Neuronal stem cell (in vitro differentiated cells): ENCODE results near the gene OSM.

Experiments
- DNase-seq: peaks from one replicate; pipeline ENCODE4 v3.0.0-alpha.2; 2013; ENCODE audit warnings: low spot score
- H2AFZ ChIP-seq: one replicate; pipeline ENCODE4 v1.6.1; 2013; ENCODE audit warnings: mild to moderate bottlenecking, low read length, inconsistent platforms
- H2AK5ac ChIP-seq: 2 replicates; pipeline ENCODE4 v1.6.1; 2013; ENCODE audit warnings: low read depth, mild to moderate bottlenecking, inconsistent platforms, low read length, moderate library complexity, mixed read lengths
- H2BK120ac ChIP-seq: 2 replicates; pipeline ENCODE4 v1.6.1; 2013; ENCODE audit warnings: low read depth, mild to moderate bottlenecking, inconsistent platforms, low read length, moderate library complexity, mixed read lengths
- H2BK12ac ChIP-seq: one replicate; pipeline ENCODE4 v1.6.1; 2013; ENCODE audit warnings: low read length, inconsistent platforms
- H2BK15ac ChIP-seq: 2 replicates; pipeline ENCODE4 v1.6.1; 2013; ENCODE audit warnings: mild to moderate bottlenecking, low read length, inconsistent platforms, mixed read lengths
- H2BK5ac ChIP-seq: one replicate; pipeline ENCODE4 v1.6.1; 2013; ENCODE audit warnings: inconsistent platforms, mild to moderate bottlenecking, low read length, moderate library complexity
- H3K14ac ChIP-seq: one replicate; pipeline ENCODE4 v1.6.1; 2013; ENCODE audit warnings: low read length, inconsistent platforms
- H3K18ac ChIP-seq: 2 replicates; pipeline ENCODE4 v1.6.1; 2013; ENCODE audit warnings: low read length, inconsistent platforms
- H3K23ac ChIP-seq: 2 replicates; pipeline ENCODE4 v1.6.1; 2013; ENCODE audit warnings: low read depth, mild to moderate bottlenecking, mixed read lengths, low read length, inconsistent platforms; ENCODE audit not compliant: poor library complexity
- H3K27ac ChIP-seq: replicated peaks from 3 replicates; pipeline ENCODE4 v1.5.1; 2013; ENCODE audit warnings: low read length, inconsistent platforms
- H3K27me3 ChIP-seq, 3 experiments: 2 replicates each; pipeline ENCODE4 v1.6.1; 2013; ENCODE audit warnings: low read length in 3 of 3, mild to moderate bottlenecking in 2 of 3, inconsistent platforms in 1 of 3, low read depth in 1 of 3, mixed read lengths in 1 of 3, moderate library complexity in 1 of 3; ENCODE audit not compliant: control insufficient read depth in 3 of 3, insufficient read depth in 3 of 3
- H3K36me3 ChIP-seq, 2 donors: replicated peaks in 1 of 2; 2 replicates each; pipeline ENCODE4 v1.6.1; 2013; ENCODE audit warnings: low read length in 2 of 2; ENCODE audit not compliant: control insufficient read depth in 2 of 2, insufficient read depth in 2 of 2
- H3K4ac ChIP-seq: 2 replicates; pipeline ENCODE4 v1.6.1; 2013; ENCODE audit warnings: inconsistent platforms, mild to moderate bottlenecking, low read length, moderate library complexity
- H3K4me1 ChIP-seq, 2 donors: 1 replicate in 1 of 2; 2 replicates in 1 of 2; pipeline ENCODE4 v1.6.1; 2013; ENCODE audit warnings: low read length in 2 of 2, low read depth in 1 of 2; ENCODE audit not compliant: control insufficient read depth in 2 of 2, insufficient read depth in 1 of 2
- H3K4me2 ChIP-seq: one replicate; pipeline ENCODE4 v1.6.1; 2013; ENCODE audit warnings: mild to moderate bottlenecking, low read length, inconsistent platforms; ENCODE audit not compliant: insufficient read depth, poor library complexity, severe bottlenecking
- H3K4me3 ChIP-seq, 2 donors: 2 replicates each; pipeline ENCODE4 v1.5.1; 2013; ENCODE audit warnings: low read length in 2 of 2, mild to moderate bottlenecking in 2 of 2, inconsistent platforms in 1 of 2, moderate library complexity in 1 of 2
- H3K79me1 ChIP-seq: one replicate; pipeline ENCODE4 v1.6.1; 2013; ENCODE audit warnings: low read depth, mild to moderate bottlenecking, inconsistent platforms, low read length, moderate library complexity
- H3K9ac ChIP-seq: one replicate; pipeline ENCODE4 v1.6.1; 2013; ENCODE audit warnings: mild to moderate bottlenecking, low read depth, low read length, inconsistent platforms; ENCODE audit not compliant: poor library complexity
- H3K9me3 ChIP-seq, 2 donors: replicated peaks in 1 of 2; 2 replicates each; pipeline versions ENCODE3 to v1.6.1; 2013; ENCODE audit warnings: low read length in 2 of 2, mild to moderate bottlenecking in 2 of 2, inconsistent platforms in 1 of 2, low read depth in 1 of 2, mixed read lengths in 1 of 2, moderate library complexity in 1 of 2; ENCODE audit not compliant: control insufficient read depth in 2 of 2, insufficient read depth in 1 of 2
- H4K8ac ChIP-seq: one replicate; pipeline ENCODE4 v1.6.1; 2013; ENCODE audit warnings: low read depth, mild to moderate bottlenecking, inconsistent platforms, low read length, moderate library complexity
- H4K91ac ChIP-seq: one replicate; pipeline ENCODE4 v1.6.1; 2013; ENCODE audit warnings: low read length, low read depth, mild to moderate bottlenecking, inconsistent platforms; ENCODE audit not compliant: poor library complexity
- WGBS, 2 donors: extraction: QIAGEN DNeasy Blood & Tissue Kit; methylation state at CpG; one replicate each; pipeline ENCODE4 v1.1.7; 2013; ENCODE audit warnings: missing lambda C conversion rate in 2 of 2, mixed read lengths in 1 of 2; ENCODE audit not compliant: insufficient read length in 2 of 2, insufficient replicate concordance in 1 of 2; ENCODE audit errors: extremely low coverage in 2 of 2; 5-methylcytosine and 5-hydroxymethylcytosine counted together

OSM gene

GRCh38 chr22:30250661-30251267 lies 15.9 kb downstream of the OSM start:
- WGBS, 2 donors: no CpG with 5 or more reads among the region's 12 CpGs

DNA sequence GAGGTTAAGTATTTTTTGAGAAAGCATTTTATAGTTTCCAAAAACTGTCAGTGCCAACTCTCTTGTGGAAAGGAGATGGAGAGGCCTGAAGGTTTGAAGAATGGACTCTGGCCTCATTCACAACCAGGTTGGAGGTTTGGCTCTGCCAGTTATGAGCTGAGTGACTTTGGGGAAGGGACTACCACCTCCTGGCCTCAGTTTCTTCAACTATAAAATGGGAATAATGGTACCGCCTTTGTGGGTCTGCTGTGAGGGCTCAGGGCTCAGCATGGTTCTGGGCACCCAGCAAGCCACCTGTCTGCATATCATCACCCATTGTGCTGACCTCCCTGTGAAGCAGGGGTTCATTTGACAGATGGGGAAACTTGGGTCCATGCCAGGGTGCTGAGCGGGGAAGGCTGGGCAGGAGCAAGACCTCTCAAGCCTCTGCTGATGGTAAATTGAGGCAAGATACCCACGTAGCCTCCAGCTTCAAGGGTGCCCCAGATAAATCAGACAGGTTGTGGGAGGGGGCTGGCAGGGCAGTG lies 16.5 kb downstream of the OSM start:
- Histone ChIP-seq H3K27ac (no peak overlapping the region), H3K36me3 (no peaks in the 10 kb centered on the region), H2BK5ac (no peak overlapping the region), H3K9me3 (no peaks in the 10 kb centered on the region), H3K4me1 (peaks cover 21 to 46% of the 10 kb centered on the region in 2 donors), H2BK120ac (no peak overlapping the region), H2AFZ (no peak overlapping the region), H2AK5ac (peak overlapping the region; percentile 97), H3K4me3 (no peak overlapping the region), H3K23ac (no peak overlapping the region), H2BK12ac (no peak overlapping the region), H4K8ac (no peak overlapping the region), H3K9ac (no peak overlapping the region), H3K4me2 (no peak overlapping the region), H3K79me1 (peaks cover 3% of the 10 kb centered on the region), H3K4ac (no peak overlapping the region), H3K14ac (peak overlapping the region; percentile 4), H3K27me3 (peaks cover 0 to 11% (median 0%) of the 10 kb centered on the region in 3 experiments), H3K18ac (peak overlapping the region; percentile 36), H4K91ac (no peak overlapping the region), H2BK15ac (no peak overlapping the region)
- WGBS, 2 donors: no CpG with 5 or more reads among the region's 3 CpGs
- DNase-seq: no peak

More at GRCh38 chr22:30250661-30251267, 15.9 kb downstream of the OSM start:
- H3K4ac ChIP-seq: no peak overlapping the region
- DNase-seq: no peak
- peaks cover 3% of the 10 kb centered on the region for H3K79me1 ChIP-seq
- H2BK5ac ChIP-seq: no peak overlapping the region
- H3K4me2 ChIP-seq: no peak overlapping the region
- no peak overlapping the region for H3K23ac ChIP-seq
- no peak overlapping the region for H2BK12ac ChIP-seq
- H4K8ac ChIP-seq: no peak overlapping the region
- no peak overlapping the region for H3K9ac ChIP-seq
- H2AFZ ChIP-seq: no peak overlapping the region
- no peak overlapping the region for H3K14ac ChIP-seq
- no peak overlapping the region for H4K91ac ChIP-seq
- H3K18ac ChIP-seq: peak overlapping the region; percentile 11
- no peak overlapping the region for H3K27ac ChIP-seq
- H3K9me3 ChIP-seq: no peaks in the 10 kb centered on the region
- H3K4me1 ChIP-seq: peaks cover 18 to 42% of the 10 kb centered on the region in 2 donors
- H2BK15ac ChIP-seq: no peak overlapping the region
- H3K36me3 ChIP-seq: no peaks in the 10 kb centered on the region
- no peak overlapping the region for H3K4me3 ChIP-seq
- peaks cover 0 to 11% (median 0%) of the 10 kb centered on the region in 3 experiments for H3K27me3 ChIP-seq
- peak overlapping the region; percentile 97 for H2AK5ac ChIP-seq
- no peak overlapping the region for H2BK120ac ChIP-seq

- Histone ChIP-seq H3K4ac (peak overlapping the region; percentile 29), H2AK5ac (peak overlapping the region; percentile 85), H3K36me3 (peaks cover 0 to under 1% of the 10 kb centered on the region in 2 donors), H2BK15ac (peak overlapping the region; percentile 5), H3K27ac (no peak overlapping the region), H3K4me2 (no peak overlapping the region), H3K14ac (peak overlapping the region; percentile 99), H2BK5ac (no peak overlapping the region), H3K9ac (peak overlapping the region; percentile 66), H3K27me3 (peaks cover 0 to 11% (median 0%) of the 10 kb centered on the region in 3 experiments), H3K18ac (peak overlapping the region; percentile 55), H4K8ac (peak overlapping the region; percentile 24), H3K79me1 (no peaks in the 10 kb centered on the region), H3K9me3 (no peaks in the 10 kb centered on the region), H2BK12ac (peak overlapping the region; percentile 65), H4K91ac (no peak overlapping the region), H3K4me3 (no peak overlapping the region), H3K23ac (peak overlapping the region; percentile 1), H2BK120ac (peak overlapping the region; percentile 81), H2AFZ (peak overlapping the region; percentile 66), H3K4me1 (peaks cover 23 to 46% of the 10 kb centered on the region in 2 donors)
- WGBS, 2 donors: no CpG with 5 or more reads among the region's 27 CpGs
- no peak for DNase-seq
Measured at GRCh38 chr22:30249049-30250038, 17.3 kb downstream of the OSM start.
